ENCODE results near the gene RAB3D.

The RAB3D gene

GRCh38 chr19:11273989-11274388 lies 65.5 kb downstream of the RAB3D start:
- TF ChIP-seq ZNF8 (CRISPR knock-in tag; IDR thresholded peaks at IDR 0.05) (no peak), CSDC2 (CRISPR knock-in tag; IDR thresholded peaks at IDR 0.05) (no peak), PATZ1 (CRISPR knock-in tag; IDR thresholded peaks at IDR 0.05; ENCODE audit: borderline replicate concordance) (no peak), ZNF565 (CRISPR knock-in tag; conservative IDR thresholded peaks at IDR 0.05; ENCODE audit: low read depth) (no peak), CSRNP3 (CRISPR knock-in tag; IDR thresholded peaks at IDR 0.05) (no peak), TOX (CRISPR knock-in tag; IDR thresholded peaks at IDR 0.05; ENCODE audit: borderline replicate concordance) (no peak), ZNF70 (CRISPR knock-in tag; IDR thresholded peaks at IDR 0.05) (no peak), POU6F1 (CRISPR knock-in tag; IDR thresholded peaks at IDR 0.05; ENCODE audit: borderline replicate concordance, low read depth) (no peak), CREB5 (CRISPR knock-in tag; IDR thresholded peaks at IDR 0.05; ENCODE audit: low read depth) (no peak)
- ATAC-seq: no peak

GRCh38 chr19:11273296-11273695 lies 66.2 kb downstream of the RAB3D start:
- no peak for ATAC-seq
- TF ChIP-seq PPARA (CRISPR knock-in tag; IDR thresholded peaks at IDR 0.05; ENCODE audit: borderline replicate concordance): no peak
